GM21786 (cell line): ENCODE measurements around the gene CXorf66.
"Not testable (repeated sequence)": the region's sequence is repeated elsewhere in the genome, so short reads cannot be mapped to it uniquely, and the experiment has no call there.

Experiments
- ATAC-seq: cut with Tn5 transposase; IDR thresholded peaks from one replicate; pipeline ENCODE4 v1.9.1; 2021; ENCODE audit not compliant: unreplicated experiment

CXorf66 gene, protein sequence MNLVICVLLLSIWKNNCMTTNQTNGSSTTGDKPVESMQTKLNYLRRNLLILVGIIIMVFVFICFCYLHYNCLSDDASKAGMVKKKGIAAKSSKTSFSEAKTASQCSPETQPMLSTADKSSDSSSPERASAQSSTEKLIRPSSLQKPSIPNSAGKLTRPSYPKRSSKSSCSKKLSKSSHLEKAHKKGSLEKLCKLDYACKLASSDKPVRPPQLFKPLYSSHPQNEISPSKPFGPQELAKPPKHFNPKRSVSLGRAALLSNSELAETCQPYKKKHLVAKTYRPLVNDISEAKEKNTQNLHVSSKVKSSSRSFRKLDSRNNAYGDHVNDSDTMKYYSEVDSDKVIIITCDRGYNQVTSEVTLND

GRCh38 chrX:139965421-139965820 lies at the start of gene CXorf66:
CXorf66 (minus strand) TSS chrX:139965521; CDS start chrX:139965496, 25 bp downstream.
- no peak for ATAC-seq

- ATAC-seq: no peak
Observed at GRCh38 chrX:139982856-139983255, 17.5 kb upstream of the CXorf66 start.

- ATAC-seq: no peak
Observed at GRCh38 chrX:139974471-139974870, 9.2 kb upstream of the CXorf66 start.

DNA sequence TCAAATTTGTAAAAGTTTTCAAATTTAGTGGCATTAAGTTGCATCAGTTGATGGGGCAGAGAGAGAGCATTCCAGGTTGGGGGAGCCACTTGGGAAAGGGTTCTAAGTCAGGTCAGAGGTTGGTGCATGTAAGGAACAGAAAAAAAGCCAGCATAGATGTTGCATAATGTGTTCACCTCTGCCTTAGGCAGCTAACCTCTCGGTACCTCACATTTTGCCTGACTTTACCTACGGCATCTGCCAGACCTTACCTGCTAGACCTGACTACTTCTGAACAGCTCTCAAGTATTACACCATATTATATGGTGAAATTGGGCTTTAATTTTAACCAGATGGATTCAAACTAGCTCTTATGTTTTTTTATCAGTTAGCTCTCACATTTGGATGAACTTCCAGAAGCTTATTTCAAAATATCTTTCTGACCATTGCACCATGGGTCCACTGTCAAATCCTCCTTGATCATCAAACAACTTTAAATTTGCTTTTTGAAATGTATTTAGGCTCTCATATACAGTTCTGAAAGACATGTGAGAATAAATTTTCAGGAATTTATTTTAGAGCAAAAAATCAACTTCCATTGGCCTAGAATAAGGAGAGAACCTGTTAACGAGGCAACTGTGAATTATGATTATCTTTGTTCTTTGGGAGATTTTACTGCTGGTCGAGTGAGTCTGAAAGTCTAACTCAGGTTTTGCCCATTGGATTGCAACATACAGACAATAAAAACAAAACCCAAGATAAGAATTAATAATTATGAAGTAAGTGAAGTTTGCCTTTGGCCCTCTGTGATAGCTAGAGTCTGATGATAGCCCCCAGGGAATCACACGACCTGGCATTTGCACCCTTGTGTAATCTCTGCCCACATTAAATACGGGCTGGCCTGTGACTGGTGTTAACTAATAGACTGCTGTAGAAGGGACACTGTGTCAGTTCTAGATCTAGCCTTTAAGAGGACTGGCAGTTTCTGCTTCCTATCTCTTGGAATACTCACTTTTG lies 7.6 kb upstream of the CXorf66 start:
- ATAC-seq: no peak

DNA sequence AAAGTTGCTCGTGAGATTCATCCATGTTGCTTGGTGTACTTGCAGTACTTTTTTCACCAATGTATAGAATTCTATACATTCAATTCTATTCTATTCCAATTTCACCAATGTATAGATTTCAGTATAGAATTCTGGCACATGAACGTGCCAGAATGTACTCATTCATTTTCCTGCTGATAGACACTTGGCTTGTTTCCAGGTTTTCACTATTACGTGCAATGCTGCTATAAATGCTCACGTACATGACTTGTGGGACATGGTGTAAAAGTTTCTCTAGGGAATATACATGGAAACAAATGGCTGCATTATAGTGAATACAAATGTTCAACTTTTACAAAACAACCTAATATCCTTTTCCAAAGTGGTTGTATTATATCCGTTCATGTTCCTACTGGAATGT lies 6.8 kb upstream of the CXorf66 start:
- ATAC-seq: no peak

DNA sequence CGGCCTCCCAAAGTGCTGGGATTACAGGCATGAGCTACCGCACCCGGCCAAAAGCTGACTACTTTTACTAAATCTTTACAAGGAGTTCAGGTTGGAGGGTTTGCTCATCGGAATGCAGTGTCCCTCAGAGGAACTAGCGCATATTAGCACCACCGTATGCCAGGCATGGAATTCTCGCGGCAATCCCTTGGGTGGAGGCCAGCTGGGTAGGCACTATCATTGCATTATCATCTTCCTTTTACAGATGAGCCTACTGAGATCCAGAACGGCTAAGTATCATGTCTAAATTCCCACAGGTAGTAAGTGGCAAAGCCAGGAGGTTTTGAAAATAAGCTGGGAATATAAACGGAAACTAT lies 6.1 kb upstream of the CXorf66 start:
- no peak for ATAC-seq

- ATAC-seq: no peak
Observed at GRCh38 chrX:139969286-139969685, 4.0 kb upstream of the CXorf66 start.

DNA sequence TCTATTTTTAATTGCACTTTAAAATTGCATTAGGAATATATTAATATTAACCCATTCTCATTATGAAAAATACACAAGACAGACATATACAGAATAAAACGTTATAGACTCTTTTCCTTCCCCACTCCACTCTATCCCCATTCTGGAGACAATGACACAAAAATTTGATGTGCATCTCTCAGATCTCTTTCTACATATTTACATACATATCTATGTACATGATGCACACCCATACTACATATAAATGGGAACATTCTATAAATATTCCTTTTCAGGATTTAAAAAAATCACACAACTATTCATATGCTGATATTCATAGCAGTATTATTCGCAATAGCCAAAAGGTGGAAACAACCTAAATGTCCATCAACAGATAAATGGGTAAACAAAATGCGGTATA lies 2.4 kb upstream of the CXorf66 start:
- ATAC-seq: no peak

DNA sequence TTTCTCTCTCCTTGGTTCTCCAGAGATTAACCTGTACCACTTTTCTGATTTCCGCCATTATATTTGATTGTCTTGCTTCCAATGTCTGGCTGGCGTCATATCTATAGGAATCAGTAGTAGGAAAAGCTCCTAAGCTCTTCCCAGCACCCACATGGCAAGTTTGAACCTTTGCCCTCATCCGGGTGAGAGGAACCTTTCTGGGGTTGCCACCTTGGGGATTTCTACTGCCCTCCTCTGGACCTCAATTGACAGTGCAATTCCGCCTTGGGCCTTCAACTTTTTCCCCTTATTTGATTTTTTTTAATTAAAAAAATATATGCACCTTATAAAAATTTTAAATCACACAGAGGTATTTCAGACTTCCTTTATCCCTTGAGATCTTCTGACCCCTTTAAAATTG lies 2.0 kb upstream of the CXorf66 start:
- no peak for ATAC-seq

DNA sequence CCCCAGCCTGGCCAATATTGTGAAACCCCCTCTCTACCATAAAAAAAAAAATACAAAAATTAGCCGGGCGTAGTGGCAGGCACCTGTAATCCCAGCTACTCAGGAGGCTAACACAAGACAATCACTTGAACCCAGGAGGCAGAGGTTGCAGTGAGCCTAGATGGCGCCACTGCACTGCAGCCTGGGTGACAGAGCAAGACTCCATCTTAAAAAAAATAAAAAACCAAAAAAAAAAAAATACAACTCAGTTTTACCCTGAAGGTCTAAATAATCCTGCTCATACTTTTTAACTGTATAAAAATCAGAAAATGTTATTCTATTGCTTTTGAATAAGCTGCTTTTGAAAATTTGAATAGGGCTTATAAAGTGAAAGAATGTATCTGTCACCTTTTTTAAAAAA lies 838 bp upstream of the CXorf66 start:
- not testable (repeated sequence) for ATAC-seq

DNA sequence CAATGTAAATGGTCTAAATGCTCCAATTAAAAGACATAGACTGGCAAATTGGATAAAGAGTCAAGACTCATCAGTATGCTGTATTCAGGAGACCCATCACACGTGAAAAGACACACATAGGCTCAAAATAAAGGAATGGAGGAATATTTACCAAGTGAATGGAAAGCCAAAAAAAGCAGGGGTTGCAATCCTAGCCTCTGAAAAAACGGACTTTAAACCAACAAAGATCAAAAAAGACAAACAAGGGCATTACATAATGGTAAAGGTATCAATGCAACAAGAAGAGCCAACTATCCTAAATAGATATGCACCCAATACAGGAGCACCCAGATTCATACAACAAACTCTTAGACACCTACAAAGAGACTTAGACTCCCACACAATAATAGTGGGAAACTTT lies 4.2 kb downstream of the CXorf66 start:
- not testable (repeated sequence) for ATAC-seq

- no peak for ATAC-seq
Observed at GRCh38 chrX:139949703-139950102, 15.6 kb downstream of the CXorf66 start.

DNA sequence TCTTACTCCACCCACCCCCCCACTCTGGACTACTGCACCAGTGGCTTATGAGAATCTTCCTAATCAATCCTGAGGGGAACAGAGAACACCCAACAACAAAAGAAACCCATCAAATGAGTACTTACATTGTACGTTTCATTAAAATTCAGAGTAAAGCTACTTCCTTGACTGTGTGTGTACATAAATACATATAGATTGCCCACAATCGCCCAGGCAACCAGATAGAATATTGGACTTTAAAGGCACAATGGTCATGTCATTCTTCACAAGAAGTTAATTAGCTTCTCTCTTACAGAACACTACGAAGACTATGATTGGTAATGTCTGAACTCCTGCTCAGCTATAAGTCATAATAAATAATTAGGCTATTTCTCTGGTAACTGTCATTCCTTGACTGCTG lies 20.2 kb downstream of the CXorf66 start:
- no peak for ATAC-seq

- no peak for ATAC-seq
Observed at GRCh38 chrX:139936259-139936658, 29.1 kb downstream of the CXorf66 start.

DNA sequence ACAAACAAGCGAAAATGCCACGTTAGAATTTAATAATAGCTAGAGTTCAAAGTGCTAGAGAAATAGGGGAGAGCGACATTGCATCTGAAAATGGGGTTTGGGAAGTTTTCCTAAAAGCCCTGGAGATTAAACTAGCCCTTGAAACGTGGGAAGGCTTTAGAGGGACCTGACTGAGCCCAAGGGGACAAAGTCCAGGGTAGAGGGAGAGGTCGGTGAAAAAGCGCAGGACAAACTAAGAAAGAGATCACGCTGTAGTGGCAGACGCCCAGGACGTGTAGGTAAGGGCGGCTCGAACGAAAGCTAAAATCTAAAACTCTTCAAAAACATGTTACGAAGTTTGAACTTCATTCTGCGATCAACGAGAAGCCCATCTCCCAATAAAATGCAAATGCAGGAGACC lies 31.4 kb downstream of the CXorf66 start:
- ATAC-seq: no peak

- peak; percentile 74 for ATAC-seq
Observed at GRCh38 chrX:139932901-139933796, 32.2 kb downstream of the CXorf66 start, which contains the start of gene ATP11C. ATP11C (minus strand) TSS chrX:139933053; CDS start chrX:139932042, 1,011 bp downstream.

GRCh38 chrX:139932073-139932900 lies 33.0 kb downstream of the CXorf66 start:
- ATAC-seq: peak; percentile 31

GRCh38 chrX:139931646-139932072 lies 33.7 kb downstream of the CXorf66 start:
- no peak for ATAC-seq

GRCh38 chrX:139930916-139931645 lies 34.2 kb downstream of the CXorf66 start:
- no peak for ATAC-seq
